ENCODE results near the gene BPIFB4. TPM values are rescaled to one million over a fixed set of nuclear protein-coding genes. Genes with fewer than 3 reads are reported as not detected.

BPIFB4 gene
- total and polyA plus RNA-seq, 9 of the 15 experiments (the other 6 are each of a cell fraction or from before 2014, with no cell fraction given), result not detected

DNA sequence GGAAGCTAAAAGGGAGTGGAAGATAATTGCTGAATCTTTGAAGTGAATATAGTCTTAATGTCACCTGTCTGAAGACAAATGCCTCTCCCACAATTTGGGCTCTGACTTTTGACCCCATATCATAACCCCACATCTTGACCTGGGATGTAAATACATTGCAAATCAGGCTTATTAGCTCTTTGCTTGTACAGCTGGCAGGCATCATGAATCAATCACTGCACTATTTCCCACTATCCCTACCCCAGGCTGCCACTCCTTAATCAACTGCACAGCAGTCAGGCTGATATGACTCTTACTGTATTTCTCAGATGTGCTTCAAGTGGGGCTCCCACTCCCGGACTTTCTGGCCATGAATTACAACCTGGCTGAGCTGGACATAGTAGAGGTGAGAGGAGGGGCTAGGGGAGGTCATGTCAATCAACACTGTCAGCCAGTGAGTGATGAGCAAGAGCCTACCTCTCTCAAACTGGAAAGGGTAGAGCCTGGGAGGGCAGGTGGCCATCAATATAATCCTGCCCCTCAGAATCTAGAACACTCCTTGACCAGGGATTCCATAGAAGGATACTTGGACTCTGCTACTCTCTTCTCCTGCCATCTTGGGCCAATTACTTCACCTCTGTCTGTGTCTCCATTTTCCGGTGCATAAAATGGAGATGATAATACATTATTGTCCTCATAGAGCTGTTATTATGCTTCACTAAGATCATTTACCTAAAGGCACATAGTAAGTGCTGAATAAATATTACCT lies 36.3 kb upstream of the BPIFB4 start:
- intact Hi-C loops (cut with micrococcal nuclease), result no loop called here
- FAIRE-seq, result no peak

More for the DNA sequence above, 36.3 kb upstream of the BPIFB4 start:
- Histone ChIP-seq H3K4me3 (no peak overlapping the region), H3K9me1 (ENCODE audit: control insufficient read depth, insufficient read depth, low read length) (no peaks in the 10 kb centered on the region), H3K4me2 (ENCODE audit: insufficient read depth, low read length) (no peak overlapping the region), H3K79me2 (ENCODE audit: control insufficient read depth, insufficient read depth, low read length) (no peaks in the 10 kb centered on the region), H3K4me1 (replicated peaks in 1 of 2; ENCODE audit: control insufficient read depth in 2 of 2, insufficient read depth in 2 of 2, low read length in 2 of 2) (no peaks in the 10 kb centered on the region), H4K20me1 (replicated peaks; ENCODE audit: control insufficient read depth, insufficient read depth, low read length) (no peaks in the 10 kb centered on the region), H3K9ac (ENCODE audit: insufficient read depth in 1 of 2, low read depth in 2 of 2, low read length in 2 of 2) (no peak overlapping the region), H3K36me3 (ENCODE audit: control insufficient read depth, insufficient read depth, low read length) (no peaks in the 10 kb centered on the region), H3K9me3 (replicated peaks; ENCODE audit: control insufficient read depth, insufficient read depth, low read depth, low read length) (no peaks in the 10 kb centered on the region; the same call in none of the 2 replicates), H3K27ac (ENCODE audit: extremely low read depth, low read depth, low read length) (no peak overlapping the region), H2AFZ (ENCODE audit: low read depth, low read length) (no peak overlapping the region), H3K27me3 (ENCODE audit: control insufficient read depth in 2 of 2, insufficient read depth in 2 of 2, low read length in 2 of 2) (peaks cover 0 to 19% of the 10 kb centered on the region in 2 experiments; a peak in 2 of 5 replicates)
- ChIA-PET CTCF (ENCODE audit: low intra/inter-chr PET ratio) (no interaction called here), POLR2A (no interaction called here)
- in situ Hi-C loops (cut with MboI), result no loop called here
- no TSS peak for BruUV-seq (replicated peaks)
- TF ChIP-seq BMI1 (IDR thresholded peaks at IDR 0.05; ENCODE audit: low read length), result no peak
- no peak for TF ChIP-seq MIER1 (IDR thresholded peaks at IDR 0.05; ENCODE audit: low read depth)
- TF ChIP-seq ZNF263 (CRISPR knock-in tag; IDR thresholded peaks at IDR 0.05; ENCODE audit: borderline replicate concordance), result no peak
- TF ChIP-seq PKNOX1 (IDR thresholded peaks at IDR 0.05), result peak; percentile 28; the same call in 1 of the 2 replicates
- no peak for TF ChIP-seq RHOXF2B (CRISPR knock-in tag; conservative IDR thresholded peaks at IDR 0.05)
- no peak for TF ChIP-seq ARHGAP35 (IDR thresholded peaks at IDR 0.05; ENCODE audit: partially characterized antibody)
- TF ChIP-seq, protein P1, sequence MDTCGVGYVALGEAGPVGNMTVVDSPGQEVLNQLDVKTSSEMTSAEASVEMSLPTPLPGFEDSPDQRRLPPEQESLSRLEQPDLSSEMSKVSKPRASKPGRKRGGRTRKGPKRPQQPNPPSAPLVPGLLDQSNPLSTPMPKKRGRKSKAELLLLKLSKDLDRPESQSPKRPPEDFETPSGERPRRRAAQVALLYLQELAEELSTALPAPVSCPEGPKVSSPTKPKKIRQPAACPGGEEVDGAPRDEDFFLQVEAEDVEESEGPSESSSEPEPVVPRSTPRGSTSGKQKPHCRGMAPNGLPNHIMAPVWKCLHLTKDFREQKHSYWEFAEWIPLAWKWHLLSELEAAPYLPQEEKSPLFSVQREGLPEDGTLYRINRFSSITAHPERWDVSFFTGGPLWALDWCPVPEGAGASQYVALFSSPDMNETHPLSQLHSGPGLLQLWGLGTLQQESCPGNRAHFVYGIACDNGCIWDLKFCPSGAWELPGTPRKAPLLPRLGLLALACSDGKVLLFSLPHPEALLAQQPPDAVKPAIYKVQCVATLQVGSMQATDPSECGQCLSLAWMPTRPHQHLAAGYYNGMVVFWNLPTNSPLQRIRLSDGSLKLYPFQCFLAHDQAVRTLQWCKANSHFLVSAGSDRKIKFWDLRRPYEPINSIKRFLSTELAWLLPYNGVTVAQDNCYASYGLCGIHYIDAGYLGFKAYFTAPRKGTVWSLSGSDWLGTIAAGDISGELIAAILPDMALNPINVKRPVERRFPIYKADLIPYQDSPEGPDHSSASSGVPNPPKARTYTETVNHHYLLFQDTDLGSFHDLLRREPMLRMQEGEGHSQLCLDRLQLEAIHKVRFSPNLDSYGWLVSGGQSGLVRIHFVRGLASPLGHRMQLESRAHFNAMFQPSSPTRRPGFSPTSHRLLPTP (IDR thresholded peaks at IDR 0.05; ENCODE audit: borderline replicate concordance, extremely low read depth, insufficient read length), result no peak
- 4% methylated on average over 2 of the region's 2 CpGs for WGBS (ENCODE audit: insufficient coverage, low coverage, missing lambda C conversion rate)
- ATAC-seq (no peak), DNase-seq (ENCODE audit: extremely low read depth in 1 of 4, low spot score in 3 of 4) (no peak)

Measured in K562 (cell line).